ENCODE results near the gene FAT4. TPM values are rescaled to one million over a fixed set of nuclear protein-coding genes. Genes with fewer than 3 reads are reported as not detected.

The FAT4 gene
- total and polyA plus RNA-seq, 7 experiments from 2014 or later = 0.05 to 0.42 TPM; not detected in 5

- peaks cover 4 to 31% (median 10%) of the 10 kb centered on the region in 5 donors for H3K27me3 Mint-ChIP-seq
- H3K27ac ChIP-seq (ENCODE audit: low read depth, low read length) = no peak overlapping the region
- H3K36me3 Mint-ChIP-seq = no peaks in the 10 kb centered on the region
- peaks cover 0 to 2% (median 0%) of the 10 kb centered on the region in 7 donors for H3K4me1 Mint-ChIP-seq
- no peak overlapping the region for H3K4me3 ChIP-seq (ENCODE audit: low read length)
- no peaks in the 10 kb centered on the region for H3K9me3 ChIP-seq (ENCODE audit: control insufficient read depth in 2 of 3, low read length in 3 of 3)
- POLR2A ChIA-PET = no interaction called here
- no peak overlapping the region for H3K27ac Mint-ChIP-seq
- no peak overlapping the region for H3K4me3 Mint-ChIP-seq
- CTCF ChIA-PET = no interaction called here
- no peaks in the 10 kb centered on the region for H3K36me3 ChIP-seq (ENCODE audit: control insufficient read depth in 2 of 3, insufficient read depth in 3 of 3, low read length in 3 of 3)
- intact Hi-C loops (cut with micrococcal nuclease) = no loop called here
- no peaks in the 10 kb centered on the region for H3K4me1 ChIP-seq (ENCODE audit: control insufficient read depth in 2 of 2, insufficient read depth in 2 of 2, low read length in 2 of 2)
- DNase-seq = no peak
- no peak for ATAC-seq
- peaks cover 0 to 4% (median 0%) of the 10 kb centered on the region in 11 donors for H3K9me3 Mint-ChIP-seq
- H3K27me3 ChIP-seq (ENCODE audit: control insufficient read depth in 2 of 2, insufficient read depth in 2 of 2, low read length in 2 of 2) = no peaks in the 10 kb centered on the region
Measured at GRCh38 chr4:125323654-125324053, 8.9 kb downstream of the FAT4 start.

DNA sequence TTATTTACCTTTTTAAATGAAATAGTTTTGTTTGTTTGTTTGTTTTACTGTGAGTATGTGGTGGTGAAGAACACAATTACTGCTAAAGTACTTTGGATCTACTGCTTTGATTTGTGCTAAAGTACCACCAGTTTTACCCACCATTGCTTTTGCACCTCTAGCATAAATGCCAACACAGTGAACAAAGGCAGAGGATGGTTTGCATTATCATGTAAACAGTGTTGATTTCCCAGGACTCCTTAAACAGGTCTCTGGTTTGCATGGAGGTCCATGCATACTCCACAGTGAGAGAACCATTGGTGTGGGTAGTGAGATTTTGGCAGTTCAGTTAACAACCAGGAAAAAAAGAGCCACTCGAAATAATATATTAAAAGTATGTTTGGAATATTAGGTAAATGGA is 11.0 kb downstream of the FAT4 start:
- DNase-seq (no peak), ATAC-seq (no peak)
- Histone ChIP-seq H3K9me3 (ENCODE audit: control insufficient read depth in 2 of 3, low read length in 3 of 3) (no peaks in the 10 kb centered on the region), H3K36me3 (ENCODE audit: control insufficient read depth in 2 of 3, insufficient read depth in 3 of 3, low read length in 3 of 3) (no peaks in the 10 kb centered on the region), H3K4me3 (ENCODE audit: low read length) (no peak overlapping the region), H3K27ac (ENCODE audit: low read depth, low read length) (no peak overlapping the region), H3K4me1 (ENCODE audit: control insufficient read depth in 2 of 2, insufficient read depth in 2 of 2, low read length in 2 of 2) (no peaks in the 10 kb centered on the region), H3K27me3 (ENCODE audit: control insufficient read depth in 2 of 2, insufficient read depth in 2 of 2, low read length in 2 of 2) (no peaks in the 10 kb centered on the region)
- H3K27me3 Mint-ChIP-seq = peaks cover 0 to 10% (median 2%) of the 10 kb centered on the region in 5 donors
- no peaks in the 10 kb centered on the region for H3K36me3 Mint-ChIP-seq
- ChIA-PET POLR2A (interaction anchor here (0.6 kb wide), 1 partner anchor 1457 kb away, joined by 5 read pairs; no protein-coding TSS in a partner anchor), CTCF (no interaction called here)
- H3K4me1 Mint-ChIP-seq = no peaks in the 10 kb centered on the region
- H3K4me3 Mint-ChIP-seq = no peak overlapping the region
- intact Hi-C loops (cut with micrococcal nuclease) = no loop called here
- no peak overlapping the region for H3K27ac Mint-ChIP-seq
- H3K9me3 Mint-ChIP-seq = peaks cover 0 to 2% (median 0%) of the 10 kb centered on the region in 11 donors

DNA sequence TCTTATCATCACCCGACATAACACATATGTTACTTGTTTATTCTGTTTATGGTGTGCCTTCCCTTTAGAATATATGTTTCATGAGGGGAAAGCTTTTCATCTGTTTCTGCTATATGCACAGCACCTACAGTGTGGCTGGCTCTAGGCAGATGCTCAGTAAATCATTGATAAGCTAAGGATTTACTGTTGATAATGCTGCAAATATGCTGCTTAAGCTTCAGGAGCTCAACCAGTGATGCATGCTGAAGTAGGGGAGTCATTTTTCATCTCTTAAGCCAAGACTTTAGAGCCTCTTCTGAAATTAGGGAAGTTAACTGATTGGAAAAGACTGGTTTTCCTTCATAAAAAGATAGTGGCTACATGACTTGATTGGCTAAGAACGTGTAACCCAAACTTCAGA is 16.4 kb downstream of the FAT4 start:
- H3K27ac Mint-ChIP-seq = no peak overlapping the region
- peaks cover 0 to 2% (median 0%) of the 10 kb centered on the region in 11 donors for H3K9me3 Mint-ChIP-seq
- no peak overlapping the region for H3K4me3 ChIP-seq (ENCODE audit: low read length)
- intact Hi-C loops (cut with micrococcal nuclease) = no loop called here
- H3K4me1 ChIP-seq (ENCODE audit: control insufficient read depth in 2 of 2, insufficient read depth in 2 of 2, low read length in 2 of 2) = no peaks in the 10 kb centered on the region
- no peak overlapping the region for H3K4me3 Mint-ChIP-seq
- no peak overlapping the region for H3K27ac ChIP-seq (ENCODE audit: low read depth, low read length)
- ATAC-seq (no peak), DNase-seq (no peak)
- no peaks in the 10 kb centered on the region for H3K4me1 Mint-ChIP-seq
- H3K36me3 Mint-ChIP-seq = no peaks in the 10 kb centered on the region
- H3K36me3 ChIP-seq (ENCODE audit: control insufficient read depth in 2 of 3, insufficient read depth in 3 of 3, low read length in 3 of 3) = no peaks in the 10 kb centered on the region
- H3K9me3 ChIP-seq (ENCODE audit: control insufficient read depth in 2 of 3, low read length in 3 of 3) = no peaks in the 10 kb centered on the region
- POLR2A ChIA-PET = no interaction called here
- H3K27me3 Mint-ChIP-seq = no peaks in the 10 kb centered on the region
- CTCF ChIA-PET = no interaction called here
- H3K27me3 ChIP-seq (ENCODE audit: control insufficient read depth in 2 of 2, insufficient read depth in 2 of 2, low read length in 2 of 2) = no peaks in the 10 kb centered on the region

GRCh38 chr4:125334926-125335325 is 20.2 kb downstream of the FAT4 start:
- H3K9me3 ChIP-seq (ENCODE audit: control insufficient read depth in 2 of 3, low read length in 3 of 3) = no peaks in the 10 kb centered on the region
- no peaks in the 10 kb centered on the region for H3K4me1 ChIP-seq (ENCODE audit: control insufficient read depth in 2 of 2, insufficient read depth in 2 of 2, low read length in 2 of 2)
- POLR2A ChIA-PET = no interaction called here
- H3K27me3 Mint-ChIP-seq = no peaks in the 10 kb centered on the region
- no peaks in the 10 kb centered on the region for H3K36me3 ChIP-seq (ENCODE audit: control insufficient read depth in 2 of 3, insufficient read depth in 3 of 3, low read length in 3 of 3)
- DNase-seq = no peak
- H3K27ac Mint-ChIP-seq = no peak overlapping the region
- CTCF ChIA-PET = no interaction called here
- H3K36me3 Mint-ChIP-seq = no peaks in the 10 kb centered on the region
- no peaks in the 10 kb centered on the region for H3K27me3 ChIP-seq (ENCODE audit: control insufficient read depth in 2 of 2, insufficient read depth in 2 of 2, low read length in 2 of 2)
- no peak overlapping the region for H3K27ac ChIP-seq (ENCODE audit: low read depth, low read length)
- no peaks in the 10 kb centered on the region for H3K4me1 Mint-ChIP-seq
- no peak overlapping the region for H3K4me3 ChIP-seq (ENCODE audit: low read length)
- H3K9me3 Mint-ChIP-seq = peaks cover 0 to 4% (median 0%) of the 10 kb centered on the region in 11 donors
- no peak for ATAC-seq
- intact Hi-C loops (cut with micrococcal nuclease) = no loop called here
- H3K4me3 Mint-ChIP-seq = no peak overlapping the region

GRCh38 chr4:125338814-125339213 is 24.1 kb downstream of the FAT4 start:
- Mint-ChIP-seq H3K27me3 (no peaks in the 10 kb centered on the region), H3K9me3 (peaks cover 0 to 6% (median 0%) of the 10 kb centered on the region in 11 donors), H3K4me1 (no peaks in the 10 kb centered on the region), H3K36me3 (no peaks in the 10 kb centered on the region), H3K27ac (no peak overlapping the region), H3K4me3 (no peak overlapping the region)
- Histone ChIP-seq H3K4me3 (ENCODE audit: low read length) (no peak overlapping the region), H3K27ac (ENCODE audit: low read depth, low read length) (no peak overlapping the region), H3K4me1 (ENCODE audit: control insufficient read depth in 2 of 2, insufficient read depth in 2 of 2, low read length in 2 of 2) (no peaks in the 10 kb centered on the region), H3K27me3 (ENCODE audit: control insufficient read depth in 2 of 2, insufficient read depth in 2 of 2, low read length in 2 of 2) (no peaks in the 10 kb centered on the region), H3K9me3 (ENCODE audit: control insufficient read depth in 2 of 3, low read length in 3 of 3) (no peaks in the 10 kb centered on the region), H3K36me3 (ENCODE audit: control insufficient read depth in 2 of 3, insufficient read depth in 3 of 3, low read length in 3 of 3) (no peaks in the 10 kb centered on the region)
- no peak for DNase-seq
- POLR2A ChIA-PET = no interaction called here
- CTCF ChIA-PET = no interaction called here
- intact Hi-C loops (cut with micrococcal nuclease) = no loop called here
- no peak for ATAC-seq

DNA sequence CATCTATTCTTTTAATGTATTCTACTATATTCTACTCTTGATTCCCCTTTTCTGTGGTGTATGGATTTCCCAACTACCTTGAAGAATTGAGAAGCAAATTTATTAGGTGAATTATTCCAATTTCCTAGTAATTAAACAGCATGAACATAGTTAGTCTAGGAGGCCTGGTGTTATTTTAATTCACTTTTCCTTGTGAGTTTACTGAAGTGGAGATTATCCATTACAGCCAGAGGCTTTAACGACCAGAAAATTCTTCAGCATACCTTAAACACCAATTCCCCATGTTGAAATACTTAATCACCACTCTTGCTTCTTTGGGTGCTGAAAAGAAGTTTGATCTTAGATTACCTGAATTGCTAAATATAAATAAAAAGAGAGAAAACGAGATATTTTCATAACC is 29.4 kb downstream of the FAT4 start:
- DNase-seq (no peak), ATAC-seq (no peak)
- no peaks in the 10 kb centered on the region for H3K4me1 ChIP-seq (ENCODE audit: control insufficient read depth in 2 of 2, insufficient read depth in 2 of 2, low read length in 2 of 2)
- Mint-ChIP-seq H3K36me3 (no peaks in the 10 kb centered on the region), H3K4me3 (no peak overlapping the region), H3K9me3 (peaks cover 0 to 2% (median 0%) of the 10 kb centered on the region in 11 donors), H3K4me1 (no peaks in the 10 kb centered on the region), H3K27ac (no peak overlapping the region), H3K27me3 (no peaks in the 10 kb centered on the region)
- H3K27me3 ChIP-seq (ENCODE audit: control insufficient read depth in 2 of 2, insufficient read depth in 2 of 2, low read length in 2 of 2) = no peaks in the 10 kb centered on the region
- no peaks in the 10 kb centered on the region for H3K36me3 ChIP-seq (ENCODE audit: control insufficient read depth in 2 of 3, insufficient read depth in 3 of 3, low read length in 3 of 3)
- no peak overlapping the region for H3K4me3 ChIP-seq (ENCODE audit: low read length)
- H3K9me3 ChIP-seq (ENCODE audit: control insufficient read depth in 2 of 3, low read length in 3 of 3) = no peaks in the 10 kb centered on the region
- H3K27ac ChIP-seq (ENCODE audit: low read depth, low read length) = no peak overlapping the region
- intact Hi-C loops (cut with micrococcal nuclease) = no loop called here
- CTCF ChIA-PET = no interaction called here
- POLR2A ChIA-PET = no interaction called here

DNA sequence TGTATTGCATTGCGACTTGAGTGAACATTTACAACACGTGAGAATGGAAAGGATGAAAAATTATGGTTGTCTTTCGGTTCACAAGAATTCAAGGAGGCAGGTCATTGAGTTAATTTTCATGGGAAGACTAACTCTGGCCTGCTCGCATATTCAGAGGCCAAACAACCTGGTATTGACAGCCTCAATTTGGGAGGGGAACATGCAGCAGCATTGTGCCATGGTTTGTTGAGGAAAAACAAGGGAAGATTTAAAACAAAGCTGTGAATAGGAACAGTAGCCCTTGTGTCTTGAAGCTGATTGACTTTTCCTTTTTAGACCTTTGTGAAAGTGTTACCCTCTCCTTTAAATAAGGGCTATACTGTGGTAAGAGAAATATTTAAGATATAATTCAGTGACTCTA is 31.9 kb downstream of the FAT4 start:
- CTCF ChIA-PET = no interaction called here
- Histone ChIP-seq H3K27me3 (ENCODE audit: control insufficient read depth in 2 of 2, insufficient read depth in 2 of 2, low read length in 2 of 2) (no peaks in the 10 kb centered on the region), H3K4me3 (ENCODE audit: low read length) (no peak overlapping the region), H3K9me3 (ENCODE audit: control insufficient read depth in 2 of 3, low read length in 3 of 3) (no peaks in the 10 kb centered on the region), H3K27ac (ENCODE audit: low read depth, low read length) (no peak overlapping the region), H3K4me1 (ENCODE audit: control insufficient read depth in 2 of 2, insufficient read depth in 2 of 2, low read length in 2 of 2) (no peaks in the 10 kb centered on the region), H3K36me3 (ENCODE audit: control insufficient read depth in 2 of 3, insufficient read depth in 3 of 3, low read length in 3 of 3) (no peaks in the 10 kb centered on the region)
- ATAC-seq (no peak), DNase-seq (no peak)
- H3K27ac Mint-ChIP-seq = no peak overlapping the region
- peaks cover 0 to 2% (median 0%) of the 10 kb centered on the region in 11 donors for H3K9me3 Mint-ChIP-seq
- intact Hi-C loops (cut with micrococcal nuclease) = no loop called here
- no peaks in the 10 kb centered on the region for H3K4me1 Mint-ChIP-seq
- POLR2A ChIA-PET = no interaction called here
- H3K27me3 Mint-ChIP-seq = no peaks in the 10 kb centered on the region
- H3K4me3 Mint-ChIP-seq = no peak overlapping the region
- H3K36me3 Mint-ChIP-seq = no peaks in the 10 kb centered on the region

Measured in naive thymus-derived CD4-positive, alpha-beta T cell (primary cell).